Panc1 (cell line): ENCODE measurements around the gene CEBPB. TPM values are rescaled to one million over a fixed set of nuclear protein-coding genes. Genes with fewer than 3 reads are reported as not detected.

Experiments used
- ATAC-seq: fragments of 200-7000 bp; cut with Tn5 transposase; 2 replicates; pipeline ENCODE4 v1.9.1; 2020; ENCODE audit warnings: mild to moderate bottlenecking, moderate library complexity
- BruUV-seq: library from RNA; stranded (reverse); fragments of 400-500 nt; replicated peaks from 2 replicates; lab custom pipeline; 2021; lab: Mats Ljungman, UMichigan
- CTCF ChIA-PET: fragments of 300-600 bp; sonication (Branson Sonifier 250); formaldehyde crosslinking; loops from one replicate; lab custom pipeline; 2022; ENCODE audit warnings: antibody characterized with exemption; lab: Charles Lee
- POLR2A ChIA-PET: fragments of 300-600 bp; sonication (Branson Sonifier 250); formaldehyde crosslinking; loops from one replicate; lab custom pipeline; 2022; ENCODE audit warnings: antibody characterized with exemption; lab: Charles Lee
- DNase-seq: peaks from one replicate; pipeline ENCODE4 v3.0.0-alpha.2; 2010; ENCODE audit warnings: low read depth, low spot score
- H3K27ac ChIP-seq: 2 replicates; pipeline ENCODE4 v1.5.1; 2011; ENCODE audit warnings: mild to moderate bottlenecking, low read length, inconsistent platforms
- H3K27me3 ChIP-seq: fragments of 200-500 bp; sonication (Bioruptor generic); 2 replicates; pipeline ENCODE4 v1.6.0; 2014; ENCODE audit warnings: low read length, inconsistent platforms; ENCODE audit not compliant: control insufficient read depth, insufficient read depth
- H3K36me3 ChIP-seq: fragments of 200-500 bp; sonication (Bioruptor generic); 2 replicates; pipeline ENCODE4 v1.5.1; 2014; ENCODE audit warnings: inconsistent platforms, mild to moderate bottlenecking, low read length, moderate library complexity; ENCODE audit not compliant: control insufficient read depth, insufficient read depth
- H3K4me1 ChIP-seq: 2 replicates; pipeline ENCODE4 v1.5.1; 2011; ENCODE audit warnings: inconsistent platforms, mild to moderate bottlenecking, low read length, moderate library complexity; ENCODE audit not compliant: control insufficient read depth, insufficient read depth
- H3K4me3 ChIP-seq, 2 experiments: 2 replicates each; pipeline ENCODE4 v1.5.1; 2011 to 2012; ENCODE audit warnings: low read depth in 2 of 2, low read length in 2 of 2, mild to moderate bottlenecking in 2 of 2, inconsistent platforms in 1 of 2, moderate library complexity in 1 of 2
- H3K9me3 ChIP-seq: fragments of 200-500 bp; sonication (Bioruptor generic); 2 replicates; pipeline ENCODE4 v1.5.1; 2014; ENCODE audit warnings: low read depth, mild to moderate bottlenecking, inconsistent platforms, low read length, moderate library complexity; ENCODE audit not compliant: control insufficient read depth, insufficient read depth
- POLR2AphosphoS5 ChIP-seq: IDR thresholded peaks from 2 replicates; pipeline ENCODE4 v1.6.1; 2012; ENCODE audit warnings: mild to moderate bottlenecking, low read depth, low read length, moderate library complexity
- SIN3A ChIP-seq: IDR thresholded peaks from 2 replicates; pipeline ENCODE4 v1.6.1; 2012; ENCODE audit warnings: low read depth, mild to moderate bottlenecking, low read length, moderate library complexity, borderline replicate concordance; ENCODE audit not compliant: insufficient read depth
- TCF7L2 ChIP-seq: IDR thresholded peaks from 2 replicates; pipeline ENCODE4 v1.6.1; 2011; ENCODE audit warnings: mild to moderate bottlenecking, low read depth, low read length, inconsistent platforms
- in situ Hi-C: cut with HindIII; loops from 2 replicates; pipeline ENCODE4 v1.10.0; 2016; ENCODE audit warnings: low sequenced_read_pairs, low pct_unique_long_range_greater_than_20kb
- intact Hi-C: fragments of 100-400 bp; cut with micrococcal nuclease; formaldehyde crosslinking; loops from one replicate; pipeline ENCODE4 v1.10.0; 2022; ENCODE audit not compliant: unreplicated experiment
- total RNA-seq: library from RNA; stranded (reverse); gene quantifications from one replicate; pipeline ENCODE4 v1.2.1, GENCODE V29; 2021; ENCODE audit not compliant: unreplicated experiment
- TF ChIP-seq, protein P1 (sequence below): fragments of 450-650 bp; IDR thresholded peaks from 2 replicates; pipeline ENCODE4 v1.5.1; 2017; ENCODE audit warnings: mild to moderate bottlenecking
- TF ChIP-seq, protein P2 (sequence below), 2 experiments: IDR thresholded peaks; 2 replicates each; pipeline ENCODE4 v1.6.1; 2011 to 2012; ENCODE audit warnings: low read depth in 2 of 2, control low read depth in 1 of 2, low read length in 1 of 2, mild to moderate bottlenecking in 1 of 2, moderate library complexity in 1 of 2; ENCODE audit not compliant: insufficient read depth in 1 of 2

CEBPB gene
- total RNA-seq, 1 experiment from 2014 or later = 52.1 TPM

DNA sequence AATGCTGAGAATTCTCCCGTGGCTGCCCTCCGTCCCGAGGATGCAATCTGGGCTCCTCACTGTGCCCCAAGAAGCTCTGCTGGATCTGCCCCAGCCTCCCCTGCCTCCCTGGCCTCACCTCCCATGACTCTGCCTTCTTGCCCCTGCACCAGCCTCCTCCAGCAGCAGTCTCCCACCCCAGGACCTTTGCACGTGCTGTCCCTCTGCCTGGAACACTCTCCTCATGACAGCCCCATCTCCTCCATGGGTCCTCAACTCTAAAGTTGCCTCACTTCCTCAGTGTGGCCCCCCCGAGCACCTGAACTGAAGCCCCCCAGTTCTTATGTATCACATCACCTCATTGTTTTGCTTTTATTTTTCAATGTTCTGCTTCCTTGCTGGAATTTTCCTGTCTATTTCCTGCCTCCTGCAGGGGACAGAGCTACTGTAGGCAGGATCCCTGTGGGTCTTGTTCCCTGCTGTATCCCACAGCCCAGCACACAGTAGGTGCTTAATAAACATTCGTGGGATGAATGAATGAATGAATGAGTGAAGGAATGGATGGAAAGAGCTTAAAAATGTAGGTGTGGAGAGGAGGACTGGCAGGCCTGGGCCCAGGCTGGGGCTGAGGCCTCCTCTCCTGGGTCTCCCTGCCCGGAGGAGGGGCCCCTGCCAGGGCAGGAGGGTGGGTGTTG is 42.2 kb downstream of the CEBPB start:
- Histone ChIP-seq H3K27ac (no peak overlapping the region), H3K36me3 (no peaks in the 10 kb centered on the region), H3K4me3 (no peak overlapping the region), H3K9me3 (no peaks in the 10 kb centered on the region), H3K4me1 (no peaks in the 10 kb centered on the region; the same call in 1 of the 2 replicates), H3K27me3 (no peaks in the 10 kb centered on the region)
- in situ Hi-C loops = no loop called here
- ChIA-PET POLR2A (interaction anchor here (0.6 to 0.7 kb wide), 2 partner anchors 57 to 302 kb away, joined by 3 to 4 read pairs; no protein-coding TSS in a partner anchor), CTCF (interaction anchor here (0.7 kb wide), 1 partner anchor 10 kb away, joined by 6 read pairs; no protein-coding TSS in a partner anchor)
- no TSS peak for BruUV-seq
- DNase-seq (no peak), ATAC-seq (no peak)
- intact Hi-C loops = no loop called here
- no peak for TF ChIP-seq SIN3A
- TF ChIP-seq, protein P1, sequence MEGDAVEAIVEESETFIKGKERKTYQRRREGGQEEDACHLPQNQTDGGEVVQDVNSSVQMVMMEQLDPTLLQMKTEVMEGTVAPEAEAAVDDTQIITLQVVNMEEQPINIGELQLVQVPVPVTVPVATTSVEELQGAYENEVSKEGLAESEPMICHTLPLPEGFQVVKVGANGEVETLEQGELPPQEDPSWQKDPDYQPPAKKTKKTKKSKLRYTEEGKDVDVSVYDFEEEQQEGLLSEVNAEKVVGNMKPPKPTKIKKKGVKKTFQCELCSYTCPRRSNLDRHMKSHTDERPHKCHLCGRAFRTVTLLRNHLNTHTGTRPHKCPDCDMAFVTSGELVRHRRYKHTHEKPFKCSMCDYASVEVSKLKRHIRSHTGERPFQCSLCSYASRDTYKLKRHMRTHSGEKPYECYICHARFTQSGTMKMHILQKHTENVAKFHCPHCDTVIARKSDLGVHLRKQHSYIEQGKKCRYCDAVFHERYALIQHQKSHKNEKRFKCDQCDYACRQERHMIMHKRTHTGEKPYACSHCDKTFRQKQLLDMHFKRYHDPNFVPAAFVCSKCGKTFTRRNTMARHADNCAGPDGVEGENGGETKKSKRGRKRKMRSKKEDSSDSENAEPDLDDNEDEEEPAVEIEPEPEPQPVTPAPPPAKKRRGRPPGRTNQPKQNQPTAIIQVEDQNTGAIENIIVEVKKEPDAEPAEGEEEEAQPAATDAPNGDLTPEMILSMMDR = no peak
- TF ChIP-seq, protein P2, sequence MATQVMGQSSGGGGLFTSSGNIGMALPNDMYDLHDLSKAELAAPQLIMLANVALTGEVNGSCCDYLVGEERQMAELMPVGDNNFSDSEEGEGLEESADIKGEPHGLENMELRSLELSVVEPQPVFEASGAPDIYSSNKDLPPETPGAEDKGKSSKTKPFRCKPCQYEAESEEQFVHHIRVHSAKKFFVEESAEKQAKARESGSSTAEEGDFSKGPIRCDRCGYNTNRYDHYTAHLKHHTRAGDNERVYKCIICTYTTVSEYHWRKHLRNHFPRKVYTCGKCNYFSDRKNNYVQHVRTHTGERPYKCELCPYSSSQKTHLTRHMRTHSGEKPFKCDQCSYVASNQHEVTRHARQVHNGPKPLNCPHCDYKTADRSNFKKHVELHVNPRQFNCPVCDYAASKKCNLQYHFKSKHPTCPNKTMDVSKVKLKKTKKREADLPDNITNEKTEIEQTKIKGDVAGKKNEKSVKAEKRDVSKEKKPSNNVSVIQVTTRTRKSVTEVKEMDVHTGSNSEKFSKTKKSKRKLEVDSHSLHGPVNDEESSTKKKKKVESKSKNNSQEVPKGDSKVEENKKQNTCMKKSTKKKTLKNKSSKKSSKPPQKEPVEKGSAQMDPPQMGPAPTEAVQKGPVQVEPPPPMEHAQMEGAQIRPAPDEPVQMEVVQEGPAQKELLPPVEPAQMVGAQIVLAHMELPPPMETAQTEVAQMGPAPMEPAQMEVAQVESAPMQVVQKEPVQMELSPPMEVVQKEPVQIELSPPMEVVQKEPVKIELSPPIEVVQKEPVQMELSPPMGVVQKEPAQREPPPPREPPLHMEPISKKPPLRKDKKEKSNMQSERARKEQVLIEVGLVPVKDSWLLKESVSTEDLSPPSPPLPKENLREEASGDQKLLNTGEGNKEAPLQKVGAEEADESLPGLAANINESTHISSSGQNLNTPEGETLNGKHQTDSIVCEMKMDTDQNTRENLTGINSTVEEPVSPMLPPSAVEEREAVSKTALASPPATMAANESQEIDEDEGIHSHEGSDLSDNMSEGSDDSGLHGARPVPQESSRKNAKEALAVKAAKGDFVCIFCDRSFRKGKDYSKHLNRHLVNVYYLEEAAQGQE (IDR thresholded peaks at IDR 0.05; ENCODE audit: insufficient read depth in 1 of 2, low read depth in 2 of 2, low read length in 1 of 2) = no peak
- no peak for TF ChIP-seq POLR2AphosphoS5
- TF ChIP-seq TCF7L2 = no peak

DNA sequence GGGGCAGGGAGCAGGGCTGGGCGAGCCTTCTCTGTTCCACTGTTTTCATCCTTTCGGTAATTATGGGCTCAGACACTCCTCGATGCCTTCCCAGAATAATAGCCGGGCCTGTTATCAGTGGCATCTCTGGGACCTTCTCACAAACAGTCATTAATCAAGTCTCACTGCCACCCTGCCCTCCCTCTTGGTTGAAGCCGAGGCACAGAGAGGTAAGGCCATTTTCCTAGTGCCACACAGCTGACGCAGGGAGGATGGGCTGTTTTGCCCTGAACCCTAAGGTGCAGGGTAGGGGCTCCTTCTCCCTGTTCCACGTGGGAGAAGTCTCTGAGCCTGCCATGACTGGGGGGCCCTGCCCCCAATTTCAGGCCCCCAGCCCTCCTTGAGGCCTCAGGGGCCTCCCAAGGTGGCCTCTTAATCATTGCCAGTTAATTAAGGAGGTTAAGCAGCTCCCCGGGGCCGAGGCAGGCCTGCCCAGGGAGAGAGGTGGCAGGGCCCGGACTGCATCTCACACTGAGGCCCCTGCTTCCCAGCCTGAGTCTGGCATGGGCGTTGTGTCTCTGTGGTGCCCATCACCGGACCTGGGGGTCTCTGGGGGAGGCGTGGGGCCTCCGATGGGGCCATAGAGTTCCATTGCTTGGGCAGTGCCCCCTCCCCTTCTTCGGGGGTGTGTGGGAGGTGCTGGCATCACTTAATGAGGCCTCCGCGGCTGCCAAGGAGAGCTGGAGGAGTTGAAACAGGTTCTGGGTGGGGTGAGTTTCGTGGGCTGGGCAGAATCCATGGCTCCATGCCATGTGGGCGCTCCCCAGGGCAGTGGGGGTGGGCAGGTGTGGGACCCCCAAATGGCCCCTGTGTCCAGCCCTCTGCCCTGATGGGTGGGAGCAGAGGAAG is 42.9 kb downstream of the CEBPB start:
- Histone ChIP-seq H3K27me3 (no peaks in the 10 kb centered on the region), H3K36me3 (no peaks in the 10 kb centered on the region), H3K4me1 (no peaks in the 10 kb centered on the region; the same call in 1 of the 2 replicates), H3K9me3 (no peaks in the 10 kb centered on the region), H3K4me3 (no peak overlapping the region), H3K27ac (no peak overlapping the region)
- 0 out of 2 replicates have a peak, but pooled peaks have one; percentile 53 for ATAC-seq
- CTCF ChIA-PET = no interaction called here
- TF ChIP-seq, protein P2 (IDR thresholded peaks at IDR 0.05; ENCODE audit: insufficient read depth in 1 of 2, low read depth in 2 of 2, low read length in 1 of 2) = no peak
- no peak for TF ChIP-seq TCF7L2
- no peak for TF ChIP-seq POLR2AphosphoS5
- TF ChIP-seq SIN3A = no peak
- TF ChIP-seq, protein P1 = no peak
- DNase-seq = no peak
- POLR2A ChIA-PET = interaction anchor here (0.7 kb wide), 1 partner anchor 302 kb away, joined by 3 read pairs; no protein-coding TSS in a partner anchor
- in situ Hi-C loops = no loop called here
- no TSS peak for BruUV-seq
- intact Hi-C loops = no loop called here
